Ovary (tissue), 3 donors: ENCODE results near the gene SP140.

Experiments
- CTCF ChIP-seq, 3 donors: fragments of 450-650 bp in 2 of 3; fragments of 200-600 bp in 1 of 3; IDR thresholded peaks; one replicate each; pipeline versions ENCODE4 v1.5.1 to v1.8.0; 2016 to 2022; ENCODE audit warnings: antibody characterized with exemption in 3 of 3, mild to moderate bottlenecking in 1 of 3
- POLR2A ChIP-seq: fragments of 450-650 bp; IDR thresholded peaks from one replicate; pipeline ENCODE4 v1.6.1; 2017; ENCODE audit warnings: antibody characterized with exemption, mild to moderate bottlenecking, moderate library complexity
- donor health status: DM: no; HTN: no; CAD: no.

- TF ChIP-seq POLR2A (no peak), CTCF (IDR thresholded peaks at IDR 0.05) (no peak)
These were observed 95.5 kb downstream of the SP140 start for GRCh38 chr2:230321031-230321430.
